PFSK-1 (cell line): ENCODE data around the gene TBX3.

Source experiments
- FOXP2 ChIP-seq: optimal IDR thresholded peaks from 2 replicates; pipeline ENCODE3; 2011; ENCODE audit warnings: borderline replicate concordance, control low read depth, inconsistent platforms; ENCODE audit not compliant: insufficient read depth; ENCODE audit errors: extremely low read length, extremely low read depth
- POLR2AphosphoS5 ChIP-seq: IDR thresholded peaks from 2 replicates; pipeline ENCODE4 v1.6.1; 2012; ENCODE audit warnings: low read depth, mild to moderate bottlenecking, control low read depth, low read length, moderate library complexity
- REST ChIP-seq, 2 experiments: IDR thresholded peaks; 2 replicates each; pipeline versions ENCODE4 v1.6.1 to v1.8.0; 2011 to 2012; ENCODE audit warnings: low read depth in 2 of 2, low read length in 2 of 2, control low read depth in 1 of 2, inconsistent platforms in 1 of 2, mild to moderate bottlenecking in 1 of 2, moderate library complexity in 1 of 2; ENCODE audit not compliant: insufficient read depth in 1 of 2
- SIN3A ChIP-seq: IDR thresholded peaks from 2 replicates; pipeline ENCODE4 v1.6.1; 2012; ENCODE audit warnings: mild to moderate bottlenecking, low read length, moderate library complexity, borderline replicate concordance; ENCODE audit not compliant: insufficient read depth
- TAF1 ChIP-seq: IDR thresholded peaks from 2 replicates; pipeline ENCODE4 v1.6.1; 2012; ENCODE audit warnings: low read length, control low read depth, borderline replicate concordance; ENCODE audit not compliant: insufficient read depth

- TF ChIP-seq REST (IDR thresholded peaks at IDR 0.05; ENCODE audit: insufficient read depth in 1 of 2, low read depth in 2 of 2, low read length in 2 of 2) (no peak), POLR2AphosphoS5 (no peak), FOXP2 (no peak), SIN3A (no peak), TAF1 (no peak)
These were observed 26.0 kb downstream of the TBX3 start for GRCh38 chr12:114658002-114658441.
